Peyer's patch (tissue), 4 donors: ENCODE measurements around the gene PLIN3. TPM values are rescaled to one million over a fixed set of nuclear protein-coding genes. Genes with fewer than 3 reads are reported as not detected.
"Not testable (repeated sequence)": the region's sequence is repeated elsewhere in the genome, so short reads cannot be mapped to it uniquely, and the experiment has no call there.

Experiments
- DNase-seq, 3 donors: peaks; one replicate each; pipeline ENCODE4 v3.0.0-alpha.2; 2017 to 2019
- H3K27ac ChIP-seq, 4 donors: fragments of 200-600 bp; sonication (generic); one replicate each; pipeline ENCODE4 v1.5.1; 2016 to 2019
- H3K27me3 ChIP-seq, 2 donors: fragments of 200-600 bp; sonication (generic); one replicate each; pipeline ENCODE4 v1.5.1; 2019
- H3K36me3 ChIP-seq, 3 donors: fragments of 200-600 bp; sonication (generic); one replicate each; pipeline ENCODE4 v1.5.1; 2016 to 2019
- H3K4me1 ChIP-seq, 4 donors: fragments of 200-600 bp; sonication (generic); one replicate each; pipeline ENCODE4 v1.5.1; 2016 to 2019
- H3K4me3 ChIP-seq, 4 donors: fragments of 200-600 bp; sonication (generic); 1 replicate in 3 of 4; 2 replicates in 1 of 4; pipeline ENCODE4 v1.5.1; 2016 to 2019; ENCODE audit warnings: mild to moderate bottlenecking in 1 of 4
- H3K9me3 ChIP-seq, 4 donors: fragments of 200-600 bp; sonication (generic); one replicate each; pipeline ENCODE4 v1.5.1; 2016 to 2019; ENCODE audit warnings: mild to moderate bottlenecking in 1 of 4
- CTCF ChIP-seq, 6 experiments: fragments of 450-650 bp in 4 of 6; fragments of 200-600 bp in 2 of 6; sonication (generic) in 1 of 6; IDR thresholded peaks; one replicate each; pipeline ENCODE4 v1.5.1; 2017 to 2019; ENCODE audit warnings: antibody characterized with exemption in 6 of 6, mild to moderate bottlenecking in 3 of 6, moderate library complexity in 1 of 6
- POLR2A ChIP-seq, 2 donors: fragments of 450-650 bp; IDR thresholded peaks; one replicate each; pipeline ENCODE4 v1.5.1; 2017; ENCODE audit warnings: antibody characterized with exemption in 2 of 2, mild to moderate bottlenecking in 2 of 2, moderate library complexity in 2 of 2
- total RNA-seq, 4 donors: library from RNA; depleted of rRNA; stranded (reverse); fragments of >200 nt; gene quantifications; one replicate each; pipeline ENCODE4 v1.1.0, GENCODE V29; 2016

PLIN3 gene
- total RNA-seq, 4 donors from 2014 or later, result 22.3 to 150 (median 108) TPM

- no peak for DNase-seq
- H3K36me3 ChIP-seq, result no peaks in the 10 kb centered on the region
- TF ChIP-seq POLR2A (IDR thresholded peaks at IDR 0.05) (no peak), CTCF (IDR thresholded peaks at IDR 0.05) (no peak)
- peak overlapping the region; percentile 72 to 99 (median 92) for H3K4me3 ChIP-seq
- H3K4me1 ChIP-seq, result peaks cover 0 to 43% (median 5%) of the 10 kb centered on the region in 4 donors
- H3K27me3 ChIP-seq, result no peaks in the 10 kb centered on the region
- peak overlapping the region; percentile 78 to 98 (median 94) for H3K27ac ChIP-seq
- H3K9me3 ChIP-seq, result no peaks in the 10 kb centered on the region
Measured at GRCh38 chr19:4830768-4831265, 36.6 kb downstream of the PLIN3 start.

GRCh38 chr19:4830332-4830731 is 37.1 kb downstream of the PLIN3 start:
- Histone ChIP-seq H3K36me3 (no peaks in the 10 kb centered on the region), H3K4me3 (peak overlapping the region; percentile 72 to 99 (median 92)), H3K9me3 (no peaks in the 10 kb centered on the region), H3K27ac (peak overlapping the region; percentile 78 to 98 (median 94)), H3K4me1 (peaks cover 0 to 43% (median 5%) of the 10 kb centered on the region in 4 donors), H3K27me3 (no peaks in the 10 kb centered on the region)
- DNase-seq, result no peak
- TF ChIP-seq CTCF (IDR thresholded peaks at IDR 0.05), result no peak
- no peak for TF ChIP-seq POLR2A (IDR thresholded peaks at IDR 0.05)

GRCh38 chr19:4829001-4829712 is 38.3 kb downstream of the PLIN3 start:
- Histone ChIP-seq H3K9me3 (no peaks in the 10 kb centered on the region), H3K27me3 (no peaks in the 10 kb centered on the region), H3K4me3 (peak overlapping the region in 2 of 4 donors; percentile 98 to 99), H3K27ac (peak overlapping the region; percentile 40 to 84 (median 67)), H3K4me1 (peaks cover 0 to 43% (median 5%) of the 10 kb centered on the region in 4 donors), H3K36me3 (no peaks in the 10 kb centered on the region)
- TF ChIP-seq CTCF (IDR thresholded peaks at IDR 0.05) (peak in 4 of 6 experiments; percentile 6 to 54 (median 45)), POLR2A (IDR thresholded peaks at IDR 0.05) (no peak)
- DNase-seq, result peak; percentile 49 to 79 (median 79)

GRCh38 chr19:4823577-4823976 is 43.9 kb downstream of the PLIN3 start:
- H3K27me3 ChIP-seq, result no peaks in the 10 kb centered on the region
- peaks cover 0 to 3% (median 0%) of the 10 kb centered on the region in 3 donors for H3K36me3 ChIP-seq
- no peak for TF ChIP-seq POLR2A (IDR thresholded peaks at IDR 0.05)
- no peak for TF ChIP-seq CTCF (IDR thresholded peaks at IDR 0.05)
- peaks cover 0 to 12% (median 0%) of the 10 kb centered on the region in 4 donors for H3K4me1 ChIP-seq
- no peak for DNase-seq
- H3K4me3 ChIP-seq, result no peak overlapping the region
- no peak overlapping the region for H3K27ac ChIP-seq
- no peaks in the 10 kb centered on the region for H3K9me3 ChIP-seq

- H3K4me1 ChIP-seq, H3K27ac ChIP-seq, DNase-seq, H3K9me3 ChIP-seq, H3K4me3 ChIP-seq, H3K27me3 ChIP-seq: not testable (repeated sequence)
- H3K36me3 ChIP-seq, result peaks cover 0 to 15% (median 0%) of the 10 kb centered on the region in 3 donors
Measured at GRCh38 chr19:4822354-4822753, 45.1 kb downstream of the PLIN3 start.

DNA sequence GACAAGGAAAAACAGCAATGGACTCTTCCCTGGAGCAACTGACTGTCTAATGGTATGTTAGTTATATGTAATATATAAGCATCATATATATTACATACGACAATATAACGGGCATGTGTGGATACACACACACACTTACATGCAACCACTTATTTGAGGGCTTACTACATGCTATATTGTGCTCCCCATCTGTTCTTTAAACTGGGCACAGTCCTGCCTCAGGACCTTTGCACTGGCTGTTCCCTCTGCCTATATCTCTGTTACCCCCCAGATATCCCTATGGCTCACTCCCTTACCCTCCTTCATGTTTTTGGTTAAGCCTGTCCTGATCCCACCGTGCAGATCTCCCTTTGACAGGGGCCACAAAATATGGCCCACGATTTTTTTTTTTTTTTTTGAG is 46.2 kb downstream of the PLIN3 start:
- H3K9me3 ChIP-seq, result no peaks in the 10 kb centered on the region
- TF ChIP-seq POLR2A (IDR thresholded peaks at IDR 0.05) (no peak), CTCF (IDR thresholded peaks at IDR 0.05) (no peak)
- no peaks in the 10 kb centered on the region for H3K4me1 ChIP-seq
- DNase-seq, result no peak
- H3K27me3 ChIP-seq, result no peaks in the 10 kb centered on the region
- H3K36me3 ChIP-seq, result peaks cover 0 to 26% (median 0%) of the 10 kb centered on the region in 3 donors
- H3K27ac ChIP-seq, result no peak overlapping the region
- no peak overlapping the region for H3K4me3 ChIP-seq
